ENCODE measurements around the gene TBC1D17.

GRCh38 chr19:49929121-49929610, 51.7 kb downstream of the TBC1D17 start, which contains the start of the genes ATF5 and NUP62:
- TF ChIP-seq EZH2 (IDR thresholded peaks at IDR 0.05; ENCODE audit: low read length) = no peak
- TF ChIP-seq, protein P1, sequence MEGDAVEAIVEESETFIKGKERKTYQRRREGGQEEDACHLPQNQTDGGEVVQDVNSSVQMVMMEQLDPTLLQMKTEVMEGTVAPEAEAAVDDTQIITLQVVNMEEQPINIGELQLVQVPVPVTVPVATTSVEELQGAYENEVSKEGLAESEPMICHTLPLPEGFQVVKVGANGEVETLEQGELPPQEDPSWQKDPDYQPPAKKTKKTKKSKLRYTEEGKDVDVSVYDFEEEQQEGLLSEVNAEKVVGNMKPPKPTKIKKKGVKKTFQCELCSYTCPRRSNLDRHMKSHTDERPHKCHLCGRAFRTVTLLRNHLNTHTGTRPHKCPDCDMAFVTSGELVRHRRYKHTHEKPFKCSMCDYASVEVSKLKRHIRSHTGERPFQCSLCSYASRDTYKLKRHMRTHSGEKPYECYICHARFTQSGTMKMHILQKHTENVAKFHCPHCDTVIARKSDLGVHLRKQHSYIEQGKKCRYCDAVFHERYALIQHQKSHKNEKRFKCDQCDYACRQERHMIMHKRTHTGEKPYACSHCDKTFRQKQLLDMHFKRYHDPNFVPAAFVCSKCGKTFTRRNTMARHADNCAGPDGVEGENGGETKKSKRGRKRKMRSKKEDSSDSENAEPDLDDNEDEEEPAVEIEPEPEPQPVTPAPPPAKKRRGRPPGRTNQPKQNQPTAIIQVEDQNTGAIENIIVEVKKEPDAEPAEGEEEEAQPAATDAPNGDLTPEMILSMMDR (optimal IDR thresholded peaks at IDR 0.05 in 1 of 3, IDR thresholded peaks at IDR 0.05 in 1 of 3, conservative IDR thresholded peaks at IDR 0.05 in 1 of 3; ENCODE audit: extremely low read depth in 1 of 3, insufficient read depth in 2 of 3, low read length in 3 of 3) = no peak
